PC-9 (cell line): ENCODE results near the gene MANBA. TPM values are rescaled to one million over a fixed set of nuclear protein-coding genes. Genes with fewer than 3 reads are reported as not detected.
"Not testable (repeated sequence)": the region's sequence is repeated elsewhere in the genome, so short reads cannot be mapped to it uniquely, and the experiment has no call there.

Experiments
- BruUV-seq: library from RNA; stranded (reverse); fragments of 400-500 nt; replicated peaks from 2 replicates; lab custom pipeline; 2021; lab: Mats Ljungman, UMichigan
- CTCF ChIA-PET: fragments of 300-600 bp; sonication (Branson Sonifier 250); formaldehyde crosslinking; loops from one replicate; lab custom pipeline; 2022; ENCODE audit warnings: antibody characterized with exemption; lab: Charles Lee
- POLR2A ChIA-PET: fragments of 300-600 bp; sonication (Branson Sonifier 250); formaldehyde crosslinking; loops from one replicate; lab custom pipeline; 2022; ENCODE audit warnings: antibody characterized with exemption; ENCODE audit not compliant: unreplicated experiment; lab: Charles Lee
- DNase-seq, 2 experiments: peaks; one replicate each; pipeline versions ENCODE4 v3.0.0 to v3.0.0-alpha.2; 2015 to 2022; ENCODE audit warnings: mixed read lengths in 1 of 2
- H2AFZ ChIP-seq: fragments of 200-600 bp; sonication (generic); 2 replicates; pipeline ENCODE4 v1.8.1; 2017; ENCODE audit warnings: antibody characterized with exemption
- H3F3A ChIP-seq: fragments of 200-600 bp; sonication (generic); 2 replicates; pipeline ENCODE4 v1.8.1; 2017; ENCODE audit warnings: antibody characterized with exemption, mild to moderate bottlenecking, low read depth; ENCODE audit not compliant: insufficient read depth
- H3K27ac ChIP-seq: fragments of 200-600 bp; sonication (generic); 2 replicates; pipeline ENCODE4 v1.6.1; 2016; ENCODE audit warnings: mixed run types
- H3K27me3 ChIP-seq: fragments of 200-600 bp; sonication (generic); 2 replicates; pipeline ENCODE4 v1.6.1; 2016; ENCODE audit warnings: low read depth, mixed run types; ENCODE audit not compliant: insufficient read depth
- H3K36me3 ChIP-seq: fragments of 200-600 bp; sonication (generic); 2 replicates; pipeline ENCODE4 v1.6.1; 2016; ENCODE audit warnings: low read depth, mixed run types
- H3K4me1 ChIP-seq: fragments of 200-600 bp; sonication (generic); replicated peaks from 2 replicates; pipeline ENCODE4 v1.6.1; 2016; ENCODE audit warnings: mixed run types; ENCODE audit not compliant: insufficient read depth
- H3K4me2 ChIP-seq: fragments of 200-600 bp; sonication (generic); 2 replicates; pipeline ENCODE4 v1.6.1; 2017; ENCODE audit warnings: mixed run types
- H3K4me3 ChIP-seq: fragments of 200-600 bp; sonication (generic); 2 replicates; pipeline ENCODE4 v1.6.1; 2016; ENCODE audit warnings: mixed run types
- H3K79me2 ChIP-seq: fragments of 200-600 bp; sonication (generic); 2 replicates; pipeline ENCODE4 v1.6.1; 2017; ENCODE audit warnings: low read depth, mixed run types
- H3K9me2 ChIP-seq: fragments of 200-600 bp; sonication (generic); 2 replicates; pipeline ENCODE4 v1.8.1; 2017; ENCODE audit warnings: mild to moderate bottlenecking; ENCODE audit not compliant: insufficient read depth
- H3K9me3 ChIP-seq: fragments of 200-600 bp; sonication (generic); 2 replicates; pipeline ENCODE4 v1.8.1; 2016; ENCODE audit warnings: low read depth; ENCODE audit not compliant: insufficient read depth
- H4K20me1 ChIP-seq: fragments of 200-600 bp; sonication (generic); 2 replicates; pipeline ENCODE4 v1.8.1; 2017; ENCODE audit not compliant: insufficient read depth
- CTCF ChIP-seq: fragments of 200-600 bp; sonication (generic); conservative IDR thresholded peaks from 2 replicates; pipeline ENCODE4 v1.6.1; 2017; ENCODE audit warnings: mixed run types, antibody characterized with exemption, mild to moderate bottlenecking, moderate library complexity
- EZH2 ChIP-seq: fragments of 200-600 bp; sonication (generic); IDR thresholded peaks from 2 replicates; pipeline ENCODE4 v1.8.0; 2017; ENCODE audit warnings: antibody characterized with exemption, low read depth
- intact Hi-C: fragments of 100-400 bp; cut with micrococcal nuclease; formaldehyde crosslinking; loops from one replicate; pipeline ENCODE4 v1.10.0; 2022; ENCODE audit not compliant: unreplicated experiment
- total RNA-seq: library from RNA; stranded (reverse); gene quantifications from 2 replicates; pipeline ENCODE4 v1.2.3, GENCODE V29; 2021

Gene MANBA
- total RNA-seq, 1 experiment from 2014 or later = 11.8 TPM

GRCh38 chr4:102730968-102731533, 29.7 kb downstream of the MANBA start:
- ChIA-PET POLR2A (no interaction called here), CTCF (no interaction called here)
- Histone ChIP-seq H4K20me1 (no peaks in the 10 kb centered on the region), H3K4me2 (no peak overlapping the region), H3K27me3 (no peaks in the 10 kb centered on the region), H3F3A (no peaks in the 10 kb centered on the region; the same call in 1 of the 2 replicates), H3K79me2 (peaks cover 11% of the 10 kb centered on the region), H3K27ac (no peak overlapping the region), H2AFZ (no peak overlapping the region), H3K4me3 (no peak overlapping the region), H3K36me3 (no peaks in the 10 kb centered on the region), H3K9me3 (no peaks in the 10 kb centered on the region), H3K4me1 (peaks cover 17% of the 10 kb centered on the region), H3K9me2 (no peaks in the 10 kb centered on the region)
- no TSS peak for BruUV-seq
- intact Hi-C loops = no loop called here
- DNase-seq = no peak
- TF ChIP-seq EZH2 (no peak), CTCF (no peak)

- CTCF ChIA-PET, H3F3A ChIP-seq, H3K27me3 ChIP-seq, H3K27ac ChIP-seq, H2AFZ ChIP-seq, intact Hi-C loops, H4K20me1 ChIP-seq, DNase-seq, H3K4me2 ChIP-seq, POLR2A ChIA-PET, H3K4me3 ChIP-seq, H3K9me2 ChIP-seq, H3K36me3 ChIP-seq, BruUV-seq, H3K79me2 ChIP-seq, H3K9me3 ChIP-seq, H3K4me1 ChIP-seq: not testable (repeated sequence)
These were observed 31.3 kb downstream of the MANBA start for GRCh38 chr4:102729486-102729885.

- H3K4me2 ChIP-seq, BruUV-seq, H2AFZ ChIP-seq, H3K79me2 ChIP-seq, H3K9me2 ChIP-seq, H3K27ac ChIP-seq, H3K9me3 ChIP-seq, DNase-seq, H3K27me3 ChIP-seq, H3K4me1 ChIP-seq, H3K36me3 ChIP-seq, H3K4me3 ChIP-seq, CTCF ChIA-PET, intact Hi-C loops, H3F3A ChIP-seq, H4K20me1 ChIP-seq, POLR2A ChIA-PET: not testable (repeated sequence)
These were observed 33.8 kb downstream of the MANBA start for GRCh38 chr4:102726919-102727318.

GRCh38 chr4:102726068-102726467, 34.7 kb downstream of the MANBA start:
- BruUV-seq = no TSS peak
- no peak overlapping the region for H2AFZ ChIP-seq
- DNase-seq = no peak
- intact Hi-C loops = no loop called here
- no peak overlapping the region for H3K27ac ChIP-seq
- H3K9me3 ChIP-seq = no peaks in the 10 kb centered on the region
- no peaks in the 10 kb centered on the region for H3K4me1 ChIP-seq
- H3K4me2 ChIP-seq = no peak overlapping the region
- no peaks in the 10 kb centered on the region for H3K9me2 ChIP-seq
- TF ChIP-seq CTCF (no peak), EZH2 (no peak)
- H3K36me3 ChIP-seq = no peaks in the 10 kb centered on the region
- H3K79me2 ChIP-seq = no peaks in the 10 kb centered on the region
- no peaks in the 10 kb centered on the region for H3F3A ChIP-seq
- no peak overlapping the region for H3K4me3 ChIP-seq
- POLR2A ChIA-PET = no interaction called here
- H4K20me1 ChIP-seq = no peaks in the 10 kb centered on the region
- CTCF ChIA-PET = no interaction called here
- no peaks in the 10 kb centered on the region for H3K27me3 ChIP-seq
